Left kidney (tissue), 2 donors: ENCODE results near the gene PDGFRB. TPM values are rescaled to one million over a fixed set of nuclear protein-coding genes. Genes with fewer than 3 reads are reported as not detected.

Source experiments
- DNase-seq: peaks from one replicate; pipeline ENCODE4 v3.0.0-alpha.2; 2013
- polyA plus RNA-seq: library from polyadenylated mRNA; unstranded; fragments of 120-200 nt; gene quantifications from one replicate; pipeline ENCODE4 v1.2.1, GENCODE V29; 2013; ENCODE audit not compliant: insufficient read length

PDGFRB gene
- polyA plus RNA-seq, 1 donor = 137 TPM

- DNase-seq = no peak
These were observed 23.5 kb downstream of the PDGFRB start for GRCh38 chr5:150131978-150132694.

DNA sequence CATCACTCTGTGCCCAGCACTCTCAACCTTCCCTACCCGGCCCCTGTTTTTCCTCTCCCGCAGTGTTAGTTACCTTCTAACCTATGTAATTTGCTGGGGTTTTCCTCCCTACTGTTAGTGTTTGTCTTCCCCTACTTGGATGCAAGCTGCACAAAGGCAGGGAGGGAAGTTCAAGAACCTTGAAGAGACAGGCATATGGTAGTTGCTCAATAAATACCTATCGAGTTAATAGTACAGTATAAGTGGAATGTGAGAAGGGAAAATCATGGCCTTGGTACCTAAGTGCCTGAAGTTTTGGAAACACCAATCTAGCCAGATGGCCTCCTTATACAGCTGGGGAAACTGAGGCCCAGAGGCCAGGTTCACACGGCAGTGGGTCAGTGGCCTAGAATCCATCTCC, 24.2 kb downstream of the PDGFRB start:
- no peak for DNase-seq

DNA sequence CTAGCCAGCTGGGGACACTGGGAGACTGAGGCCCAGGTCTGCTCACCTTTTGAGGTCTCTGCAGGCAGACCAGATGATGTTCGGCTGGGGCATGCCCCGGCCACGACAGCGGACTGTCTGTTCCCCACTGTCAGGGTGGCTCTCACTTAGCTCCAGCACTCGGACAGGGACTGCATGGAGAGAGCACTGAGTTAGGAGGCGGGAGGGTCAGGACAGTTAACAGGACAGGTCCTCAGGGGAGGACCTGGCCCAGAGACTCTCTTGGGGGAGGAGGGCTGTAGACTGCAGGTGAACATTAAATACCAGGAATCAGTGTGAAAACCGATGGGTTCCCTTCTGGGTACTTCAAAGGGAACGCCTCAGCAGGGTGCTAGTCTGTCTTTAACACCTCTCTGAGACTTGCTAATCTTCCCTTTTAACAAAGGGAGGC, 25.1 kb downstream of the PDGFRB start:
- DNase-seq = no peak

DNA sequence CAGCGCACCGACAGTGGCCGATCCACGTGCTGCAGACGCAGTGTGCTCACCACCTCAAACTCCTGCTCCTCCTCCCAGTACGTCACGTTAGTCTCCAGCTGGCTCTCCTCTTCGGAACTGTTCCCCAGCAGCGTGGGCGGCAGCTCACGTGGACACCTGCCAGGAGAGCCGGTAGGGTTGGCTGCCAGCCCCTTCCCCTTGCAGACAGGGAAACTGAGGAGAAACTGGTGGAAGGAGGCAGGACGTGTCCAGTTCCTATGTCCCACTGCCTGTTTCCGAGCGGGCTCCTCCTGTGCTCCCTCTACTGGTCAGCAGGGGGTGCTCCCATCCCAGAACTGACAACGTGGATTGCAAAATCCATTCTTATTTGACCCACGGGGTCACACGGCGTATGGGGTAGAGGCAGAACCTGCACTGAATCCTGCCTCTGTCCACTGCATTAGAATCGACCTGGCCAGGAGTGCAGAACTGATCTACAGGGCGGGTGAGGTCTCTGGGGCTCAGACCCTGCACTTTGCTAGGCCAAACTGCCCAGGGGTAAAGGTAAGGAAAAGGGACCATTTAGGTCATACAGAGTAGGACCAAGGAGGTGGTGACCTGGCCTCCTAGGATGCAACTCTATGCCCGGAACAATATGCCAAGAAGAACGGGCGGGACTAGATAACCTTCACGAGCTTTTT, 25.7 kb downstream of the PDGFRB start:
- DNase-seq = no peak

- DNase-seq = no peak
These were observed 26.2 kb downstream of the PDGFRB start for GRCh38 chr5:150129454-150129812.

GRCh38 chr5:150126921-150127265, 28.8 kb downstream of the PDGFRB start:
- no peak for DNase-seq

DNA sequence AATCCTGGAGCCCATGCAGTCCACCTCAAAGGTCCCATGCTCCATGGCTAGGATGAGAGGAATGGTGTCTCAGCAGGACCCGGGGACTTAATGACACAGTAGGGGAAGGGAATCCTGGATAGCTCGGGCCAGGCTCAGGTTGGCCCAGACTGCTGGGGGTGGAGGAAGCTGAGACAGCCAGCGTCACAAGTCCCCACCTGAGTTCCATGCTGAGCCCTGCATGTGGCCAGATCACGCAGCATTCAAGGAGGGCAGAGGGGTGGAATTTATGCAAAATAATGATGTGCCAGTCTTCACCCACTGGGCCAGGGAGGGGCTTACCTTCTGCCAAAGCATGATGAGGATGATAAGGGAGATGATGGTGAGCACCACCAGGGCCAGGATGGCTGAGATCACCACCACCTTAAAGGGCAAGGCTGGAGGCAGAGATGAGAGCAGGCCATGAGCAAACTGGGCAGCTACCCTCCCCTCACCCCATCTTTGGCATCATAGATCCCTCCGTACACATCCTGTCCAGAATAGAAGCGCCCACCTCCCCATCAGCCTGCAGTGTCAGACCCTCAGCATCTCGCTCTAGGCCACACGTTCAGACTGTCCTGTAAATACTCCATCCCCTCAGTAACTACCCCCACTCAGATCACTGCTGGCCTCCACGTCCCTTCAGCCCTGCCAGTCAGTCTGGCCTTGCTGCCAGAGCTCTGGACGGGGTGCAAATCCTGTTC, 29.3 kb downstream of the PDGFRB start:
- no peak for DNase-seq

GRCh38 chr5:150125334-150125733, 30.3 kb downstream of the PDGFRB start:
- no peak for DNase-seq

- DNase-seq = no peak
These were observed 31.0 kb downstream of the PDGFRB start for GRCh38 chr5:150124596-150124995.

GRCh38 chr5:150124111-150124557, 31.5 kb downstream of the PDGFRB start:
- DNase-seq = no peak

- no peak for DNase-seq
These were observed 32.1 kb downstream of the PDGFRB start for GRCh38 chr5:150123542-150123941.

GRCh38 chr5:150122536-150123481, 32.8 kb downstream of the PDGFRB start:
- DNase-seq = no peak

- DNase-seq = no peak
These were observed 33.5 kb downstream of the PDGFRB start for GRCh38 chr5:150122158-150122510.

DNA sequence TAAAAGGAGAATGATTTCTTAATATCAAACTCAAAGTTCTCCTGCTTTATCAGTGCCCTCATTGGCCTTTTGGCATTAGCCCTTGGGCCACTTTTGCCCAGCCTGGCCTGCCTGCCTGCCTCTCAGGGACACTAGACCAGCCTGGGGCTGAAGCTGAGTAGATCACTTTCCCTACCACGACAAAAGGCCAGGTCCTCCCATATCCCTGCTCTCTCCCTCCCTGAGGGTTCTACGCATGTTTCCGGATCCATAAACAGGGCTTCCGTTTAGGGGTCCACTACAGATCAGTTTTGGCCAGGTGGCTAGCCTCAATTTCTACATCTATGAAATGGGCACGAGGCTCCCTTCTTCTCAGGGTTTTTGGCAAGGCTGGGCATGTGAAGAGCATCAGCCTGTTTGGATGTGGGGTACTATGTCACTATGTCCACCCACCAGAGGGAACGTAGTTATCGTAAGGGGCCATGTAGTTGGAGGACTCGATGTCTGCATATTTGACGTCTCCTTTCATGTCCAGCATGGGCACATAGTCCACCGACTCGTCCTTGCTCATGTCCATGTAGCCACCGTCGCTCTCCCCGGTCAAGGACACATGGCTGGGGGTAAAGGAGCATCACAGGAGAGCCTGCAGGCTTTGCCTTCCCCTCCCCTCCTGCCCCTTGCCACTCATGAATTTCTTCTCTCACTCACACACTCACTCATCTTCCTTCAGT, 34.0 kb downstream of the PDGFRB start:
- no peak for DNase-seq

- no peak for DNase-seq
These were observed 34.8 kb downstream of the PDGFRB start for GRCh38 chr5:150120617-150121447.

- no peak for DNase-seq
These were observed 35.6 kb downstream of the PDGFRB start for GRCh38 chr5:150120062-150120441.

DNA sequence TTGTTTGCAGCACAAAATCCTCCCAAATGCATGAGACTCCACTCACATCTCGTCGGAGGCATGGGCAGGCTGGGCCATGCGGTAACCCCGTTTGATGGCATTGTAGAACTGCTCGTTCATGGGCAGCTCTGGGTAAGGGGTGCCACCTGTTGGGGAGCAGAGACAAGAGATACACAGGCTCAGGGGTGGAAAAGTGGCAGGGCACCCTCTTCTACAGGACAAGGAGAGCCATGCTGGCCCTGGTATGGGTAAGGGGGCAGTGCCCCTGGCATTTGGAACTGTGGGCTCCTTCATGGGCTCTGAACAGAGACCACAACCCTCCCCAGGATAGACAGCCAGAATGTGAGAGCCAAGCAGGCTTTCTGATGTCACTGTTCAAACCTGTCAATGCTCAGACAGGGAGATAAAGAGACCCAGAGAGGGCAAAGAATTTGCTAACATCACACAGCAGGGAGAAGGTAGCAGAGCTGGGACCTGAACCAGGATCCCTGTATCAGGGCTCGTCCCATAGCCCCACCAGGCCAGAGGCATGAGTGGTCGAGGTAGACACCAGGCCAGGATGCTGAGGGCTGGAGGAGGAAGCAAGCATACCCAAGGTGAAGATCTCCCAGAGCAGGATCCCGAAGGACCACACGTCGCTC, 36.1 kb downstream of the PDGFRB start:
- no peak for DNase-seq

DNA sequence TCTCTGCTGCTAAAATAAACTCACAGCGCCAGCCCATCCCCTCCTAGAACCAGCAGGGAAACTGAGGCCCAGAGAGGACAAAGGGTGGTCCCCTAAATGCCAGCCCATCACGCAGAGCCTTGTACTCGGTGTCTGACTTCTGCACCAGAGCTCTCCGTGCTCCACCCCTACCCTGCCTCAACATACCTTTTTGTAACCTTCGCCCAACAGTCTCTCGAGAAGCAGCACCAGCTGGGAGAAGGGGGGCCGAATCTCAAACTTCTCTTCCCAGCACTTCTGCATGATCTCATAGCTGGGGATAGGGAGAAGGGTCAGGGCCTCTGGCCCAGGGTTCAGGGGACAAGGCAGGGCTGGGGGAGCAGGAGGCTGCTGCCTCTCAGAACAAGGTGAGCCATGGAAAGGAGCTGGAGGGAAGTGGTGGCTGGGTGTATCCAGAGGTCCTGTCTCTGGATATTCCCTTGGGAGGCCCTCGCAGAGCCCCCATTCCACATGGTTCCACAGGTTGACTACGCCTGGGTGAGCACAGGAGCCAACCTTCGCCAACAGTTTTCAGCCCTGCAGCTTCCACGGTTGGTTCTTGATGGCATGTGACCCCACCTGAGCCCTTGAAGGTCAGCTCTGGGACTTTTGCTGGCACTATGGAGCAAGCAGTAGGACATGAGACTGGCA, 37.0 kb downstream of the PDGFRB start:
- no peak for DNase-seq

GRCh38 chr5:150117945-150118560, 37.6 kb downstream of the PDGFRB start:
- no peak for DNase-seq
